GM19035 (cell line): ENCODE data around the gene CLDN6.

Experiments
- ATAC-seq: cut with Tn5 transposase; IDR thresholded peaks from one replicate; pipeline ENCODE4 v1.9.1; 2021; ENCODE audit not compliant: unreplicated experiment

Gene CLDN6

GRCh38 chr16:2992383-2993081 lies 25.5 kb downstream of the CLDN6 start:
- no peak for ATAC-seq

DNA sequence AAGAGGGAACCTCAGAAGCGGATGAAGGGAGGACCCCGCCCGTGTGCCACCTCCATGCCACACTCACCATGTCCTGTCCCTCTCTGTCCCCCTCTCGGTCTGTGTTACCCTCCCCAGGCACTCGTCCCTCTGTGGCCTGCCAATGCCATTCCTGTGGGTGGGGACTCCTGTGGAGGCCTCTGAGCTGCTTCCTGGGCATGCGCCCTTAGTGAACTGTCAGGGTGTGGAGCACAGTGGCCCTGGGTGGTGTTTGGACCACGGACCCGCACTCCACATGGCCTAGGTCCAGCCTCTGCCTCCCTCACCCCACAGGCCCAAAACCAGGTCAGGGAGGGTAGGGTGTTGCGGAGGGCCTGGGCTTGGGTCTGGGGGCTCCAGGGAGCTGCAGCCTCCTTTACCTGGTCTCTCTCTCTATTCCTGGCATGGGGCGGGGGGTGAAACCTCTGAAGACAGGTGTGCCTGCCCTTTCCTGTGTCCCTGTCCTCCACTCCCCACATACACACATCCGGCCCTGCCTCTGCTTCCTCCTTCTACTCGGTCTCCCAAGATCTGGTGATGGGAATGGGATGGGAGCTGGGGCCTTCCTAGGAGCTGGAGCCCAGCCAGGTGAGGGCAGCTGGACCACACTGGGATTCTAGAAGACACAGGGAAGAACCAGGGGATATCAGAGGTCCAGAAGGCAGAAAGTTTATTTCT lies 26.3 kb downstream of the CLDN6 start:
- ATAC-seq, result no peak

DNA sequence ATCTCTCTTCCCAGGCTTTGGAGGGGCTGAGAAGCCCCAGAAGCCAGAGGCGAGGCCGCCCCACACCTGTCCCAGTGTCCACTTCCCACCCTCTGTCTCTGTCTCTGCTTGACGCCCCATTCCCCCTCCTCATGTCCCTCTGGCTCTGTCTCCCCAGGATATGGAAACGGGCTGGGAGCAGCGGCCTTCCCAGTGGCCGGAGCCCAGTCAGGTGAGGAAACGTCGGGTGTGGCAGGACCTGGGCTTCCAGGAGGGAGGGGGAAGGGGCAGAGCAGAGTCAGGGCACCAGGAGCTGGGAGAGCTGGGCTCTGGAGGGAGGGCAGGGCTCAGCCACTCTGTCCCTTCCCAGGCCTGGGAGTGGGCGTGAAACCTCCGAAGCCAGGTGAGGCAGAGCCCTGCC lies 27.1 kb downstream of the CLDN6 start:
- ATAC-seq, result no peak

- ATAC-seq, result no peak
These were observed 29.3 kb downstream of the CLDN6 start for GRCh38 chr16:2988590-2989099.

DNA sequence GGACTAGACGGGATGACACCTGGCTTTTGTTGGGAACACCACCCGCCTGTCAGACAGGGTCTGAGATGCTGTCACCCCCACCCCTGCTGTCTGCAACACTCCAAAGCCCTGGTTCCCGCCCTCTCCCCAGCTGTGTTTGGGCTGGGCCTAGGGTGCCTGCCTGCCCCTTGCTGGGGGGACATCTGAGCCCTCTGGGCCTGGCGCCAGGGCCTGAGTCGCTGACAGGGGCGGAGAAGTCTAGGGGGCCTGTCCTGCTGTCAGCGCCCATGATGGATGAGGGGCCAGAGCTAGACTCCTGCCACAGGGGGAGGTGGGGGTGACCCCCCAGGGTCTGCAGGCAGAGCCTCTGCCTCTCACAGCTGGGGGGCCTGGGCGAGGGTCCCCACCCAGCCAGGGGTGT lies 30.1 kb downstream of the CLDN6 start:
- ATAC-seq, result no peak

- no peak for ATAC-seq
These were observed 30.7 kb downstream of the CLDN6 start for GRCh38 chr16:2987286-2987685.

- no peak for ATAC-seq
These were observed 31.3 kb downstream of the CLDN6 start for GRCh38 chr16:2986623-2987188.

DNA sequence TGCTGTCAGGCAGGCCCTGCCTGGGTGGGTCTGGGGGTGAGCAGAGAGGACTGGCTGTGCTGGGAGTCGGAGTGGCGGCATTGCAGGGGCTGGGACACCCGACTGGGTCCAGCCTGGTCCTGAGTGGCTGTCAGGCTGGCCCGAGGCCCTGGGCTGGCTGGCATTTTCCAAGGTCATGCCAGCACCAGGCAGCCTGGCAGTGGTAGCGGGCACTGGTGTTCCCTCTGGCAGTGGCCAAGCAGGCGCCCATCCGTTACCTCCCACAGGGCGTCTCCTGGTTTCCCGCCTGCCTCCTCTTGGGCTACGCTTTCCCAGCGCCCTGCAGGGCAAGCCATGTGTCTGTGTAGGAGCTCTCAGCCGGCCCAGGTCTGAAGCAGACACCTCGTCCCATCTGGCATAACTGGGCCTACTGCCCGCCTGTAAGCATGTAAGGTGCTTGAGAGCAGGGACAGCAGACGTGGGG lies 32.1 kb downstream of the CLDN6 start:
- ATAC-seq, result no peak

- ATAC-seq, result no peak
These were observed 32.5 kb downstream of the CLDN6 start for GRCh38 chr16:2985462-2985861.

GRCh38 chr16:2983706-2984136 lies 34.3 kb downstream of the CLDN6 start:
- ATAC-seq, result no peak

DNA sequence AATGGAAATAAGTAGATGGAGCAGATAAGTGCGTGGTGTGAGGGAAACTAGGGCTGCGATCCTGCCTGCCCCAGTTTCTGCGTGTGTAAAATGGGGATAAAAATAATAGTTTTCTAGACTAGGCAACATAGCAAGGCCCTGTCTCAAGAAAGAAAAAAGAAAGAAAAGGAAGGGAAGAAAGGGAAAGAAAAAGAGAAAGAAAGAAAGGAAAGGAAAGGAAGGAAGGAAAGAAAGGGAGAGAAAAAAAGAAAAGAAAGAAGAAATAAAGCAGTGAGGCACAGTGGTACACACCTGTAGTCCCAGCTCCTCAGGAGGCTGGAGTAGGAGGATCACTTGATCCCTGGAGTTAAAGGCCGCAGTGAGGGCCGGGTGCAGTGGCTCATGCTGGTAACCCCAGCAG lies 35.6 kb downstream of the CLDN6 start:
- ATAC-seq, result no peak

- no peak for ATAC-seq
These were observed 36.1 kb downstream of the CLDN6 start for GRCh38 chr16:2981899-2982250.

GRCh38 chr16:2981177-2981898 lies 36.6 kb downstream of the CLDN6 start:
- no peak for ATAC-seq

DNA sequence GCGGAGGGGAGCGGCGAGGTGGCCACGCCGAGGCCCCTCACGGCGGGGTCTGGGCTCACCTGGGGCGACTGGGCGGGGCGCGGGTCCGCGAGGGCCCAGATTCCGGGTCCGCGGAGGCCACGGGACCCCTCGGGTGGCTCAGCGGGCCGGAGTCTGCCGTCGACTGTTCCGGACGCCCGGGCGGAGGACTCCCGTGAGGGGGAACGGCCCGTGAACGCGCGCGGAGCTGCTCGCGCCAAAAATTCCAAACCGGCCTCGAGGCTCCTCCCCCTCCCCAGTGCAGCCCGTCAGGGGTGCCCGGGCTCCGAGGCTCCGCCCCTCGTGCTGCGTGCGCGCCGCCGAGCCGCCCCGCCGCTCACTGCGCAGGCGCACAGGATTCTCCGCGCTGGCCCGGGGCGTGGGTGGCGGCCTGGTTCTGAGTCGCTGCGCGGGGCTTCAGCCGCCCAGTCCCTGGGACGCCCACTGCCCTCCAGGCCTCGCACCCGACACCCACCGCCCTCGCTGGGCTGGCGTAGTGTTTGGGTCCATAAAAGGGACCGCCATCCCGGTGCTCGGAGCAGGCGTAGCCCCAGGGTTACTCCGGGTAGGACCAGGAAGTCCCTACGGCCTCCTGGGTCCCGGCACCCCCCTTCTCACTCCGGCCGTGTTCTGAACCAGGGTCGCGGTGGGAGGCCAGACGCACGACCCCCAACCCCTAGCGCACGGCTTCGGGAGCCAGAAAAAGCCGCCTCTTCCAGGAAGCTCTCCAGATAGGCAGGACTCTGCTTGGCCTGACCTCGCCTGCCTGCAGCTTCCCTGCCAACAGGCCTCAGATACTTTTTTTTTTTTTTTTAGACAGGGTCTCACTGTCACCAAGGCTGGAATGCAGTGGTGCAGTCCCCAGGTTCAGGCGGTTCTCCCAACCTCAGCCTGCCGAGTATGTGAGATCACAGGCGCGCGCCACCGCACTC lies 37.5 kb downstream of the CLDN6 start, which contains the start of gene PKMYT1:
TSS of gene PKMYT1 (minus strand) at position 220 of the 950 bp plus-strand sequence. CDS start 789 bp downstream, outside the sequence.
- ATAC-seq, result peak; percentile 81

- ATAC-seq, result no peak
These were observed 38.2 kb downstream of the CLDN6 start for GRCh38 chr16:2979669-2980226.

DNA sequence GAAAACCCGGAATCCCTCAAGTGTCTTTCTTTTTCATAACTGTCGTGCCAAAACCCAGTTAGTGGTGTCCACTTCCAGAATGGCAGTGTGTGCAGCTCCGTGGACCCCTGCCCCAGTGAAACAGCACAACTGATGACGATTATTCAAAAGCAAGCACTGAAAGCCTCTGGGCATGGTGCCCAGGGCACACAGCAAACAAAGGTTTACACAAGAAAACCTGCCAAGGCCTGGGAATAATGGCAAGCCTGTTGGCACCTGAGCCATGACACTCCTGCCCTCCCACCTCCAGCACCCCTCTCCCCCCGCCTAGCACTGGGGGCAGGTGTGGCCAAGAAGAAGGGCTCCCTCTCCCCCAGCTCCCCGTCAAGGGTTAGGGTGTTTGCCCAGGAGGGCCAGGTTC lies 40.5 kb downstream of the CLDN6 start:
- no peak for ATAC-seq

GRCh38 chr16:2976673-2977072 lies 41.3 kb downstream of the CLDN6 start:
- ATAC-seq, result no peak

GRCh38 chr16:2976201-2976600 lies 41.8 kb downstream of the CLDN6 start:
- ATAC-seq, result no peak

DNA sequence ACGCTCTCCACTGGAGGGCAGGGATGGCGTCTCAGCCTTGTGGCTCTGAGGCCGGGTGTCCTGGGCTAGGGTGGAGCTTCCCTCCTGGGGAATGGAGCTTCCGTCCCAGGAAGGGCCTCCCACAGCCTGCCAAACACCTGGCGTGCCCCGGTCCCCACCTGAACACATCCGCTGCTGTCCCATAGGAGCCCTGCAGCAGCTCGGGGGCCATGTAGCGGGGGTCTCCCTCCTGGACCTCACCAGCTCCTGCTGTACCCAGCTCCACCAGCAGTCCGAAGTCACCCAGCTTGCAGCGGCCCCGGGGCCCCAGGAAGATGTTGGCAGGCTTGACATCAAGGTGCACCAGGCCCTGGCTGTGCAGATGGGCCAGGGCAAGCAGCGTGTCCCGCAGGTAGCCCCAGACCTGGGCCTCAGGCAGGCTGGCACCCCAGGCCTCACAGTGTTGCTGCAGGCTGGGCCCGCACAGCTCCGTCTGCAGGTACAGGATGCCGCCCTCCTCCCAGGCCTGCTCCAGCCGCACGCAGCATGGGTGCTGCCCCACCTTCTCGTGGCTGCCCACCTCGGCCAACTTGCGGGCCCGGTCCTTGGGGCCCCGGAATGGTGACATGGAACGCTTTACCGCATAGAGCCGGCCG lies 42.7 kb downstream of the CLDN6 start:
- no peak for ATAC-seq
